Spinal cord (tissue), 10 donors: ENCODE measurements around the gene TNXB. TPM values are rescaled to one million over a fixed set of nuclear protein-coding genes. Genes with fewer than 3 reads are reported as not detected.

Source experiments
- DNase-seq, 6 donors: peaks; one replicate each; pipeline versions ENCODE4 v3.0.0 to v3.0.0-alpha.2; 2013 to 2015; ENCODE audit warnings: low spot score in 6 of 6, low read depth in 4 of 6
- H3K27ac ChIP-seq: one replicate; pipeline ENCODE4 v1.5.1; 2013; ENCODE audit warnings: low read depth, low read length, control low read depth
- H3K27me3 ChIP-seq: one replicate; pipeline ENCODE4 v1.6.1; 2013; ENCODE audit warnings: low read length; ENCODE audit not compliant: control insufficient read depth, insufficient read depth
- H3K36me3 ChIP-seq: one replicate; pipeline ENCODE4 v1.6.1; 2013; ENCODE audit warnings: low read length; ENCODE audit not compliant: control insufficient read depth, insufficient read depth
- H3K4me1 ChIP-seq: one replicate; pipeline ENCODE4 v1.6.1; 2013; ENCODE audit warnings: low read length; ENCODE audit not compliant: control insufficient read depth, insufficient read depth
- H3K4me3 ChIP-seq: one replicate; pipeline ENCODE4 v1.5.1; 2013; ENCODE audit warnings: low read depth, low read length, control low read depth
- H3K9me3 ChIP-seq: one replicate; pipeline ENCODE4 v1.6.1; 2013; ENCODE audit warnings: low read length; ENCODE audit not compliant: control insufficient read depth, insufficient read depth
- WGBS: methylation state at CpG from one replicate; pipeline ENCODE4 v1.1.5; 2013; ENCODE audit warnings: missing lambda C conversion rate; ENCODE audit not compliant: insufficient coverage; 5-methylcytosine and 5-hydroxymethylcytosine counted together
- polyA plus RNA-seq, 2 donors: library from polyadenylated mRNA; unstranded; fragments of 120-200 nt; gene quantifications; one replicate each; pipeline ENCODE4 v1.2.1, GENCODE V29; 2013; ENCODE audit not compliant: insufficient read length in 2 of 2
- total RNA-seq, 2 donors: library from RNA; depleted of rRNA in 1 of 2; stranded (reverse); fragments of 120-200 nt in 1 of 2; fragments of >200 nt in 1 of 2; gene quantifications; one replicate each; pipeline versions ENCODE4 v1.2.3 to v1.2.4, GENCODE V29; 2013 to 2014
- donor health status: healthy.

TNXB gene
- total and polyA plus RNA-seq, 4 donors: 26.1 to 78.4 (median 50.1) TPM

- H3K4me1 ChIP-seq: no peaks in the 10 kb centered on the region
- DNase-seq: no peak
- no peak overlapping the region for H3K27ac ChIP-seq
- no peak overlapping the region for H3K4me3 ChIP-seq
- H3K9me3 ChIP-seq: no peaks in the 10 kb centered on the region
- 87% methylated on average over 4 of the region's 5 CpGs for WGBS
- no peaks in the 10 kb centered on the region for H3K27me3 ChIP-seq
- no peaks in the 10 kb centered on the region for H3K36me3 ChIP-seq
These were observed 31.4 kb upstream of the TNXB start for GRCh38 chr6:32140420-32141046.

- Histone ChIP-seq H3K9me3 (no peaks in the 10 kb centered on the region), H3K27ac (no peak overlapping the region), H3K4me1 (no peaks in the 10 kb centered on the region), H3K4me3 (no peak overlapping the region), H3K36me3 (no peaks in the 10 kb centered on the region), H3K27me3 (no peaks in the 10 kb centered on the region)
- no peak for DNase-seq
- 38% methylated on average over 2 of the region's 5 CpGs for WGBS
These were observed 30.5 kb upstream of the TNXB start for GRCh38 chr6:32139590-32139989.

GRCh38 chr6:32137454-32137853, 28.3 kb upstream of the TNXB start:
- no peaks in the 10 kb centered on the region for H3K9me3 ChIP-seq
- no peaks in the 10 kb centered on the region for H3K36me3 ChIP-seq
- H3K4me3 ChIP-seq: no peak overlapping the region
- H3K27ac ChIP-seq: no peak overlapping the region
- H3K27me3 ChIP-seq: no peaks in the 10 kb centered on the region
- DNase-seq: no peak
- no peaks in the 10 kb centered on the region for H3K4me1 ChIP-seq

GRCh38 chr6:32133786-32134185, 24.6 kb upstream of the TNXB start:
- peaks cover 16% of the 10 kb centered on the region for H3K4me1 ChIP-seq
- H3K27me3 ChIP-seq: no peaks in the 10 kb centered on the region
- no peak overlapping the region for H3K4me3 ChIP-seq
- DNase-seq: no peak
- H3K9me3 ChIP-seq: no peaks in the 10 kb centered on the region
- H3K27ac ChIP-seq: no peak overlapping the region
- WGBS: no CpG with 5 or more reads among the region's 4 CpGs
- no peaks in the 10 kb centered on the region for H3K36me3 ChIP-seq

GRCh38 chr6:32132110-32132509, 23.0 kb upstream of the TNXB start:
- no peak for DNase-seq
- Histone ChIP-seq H3K9me3 (no peaks in the 10 kb centered on the region), H3K27me3 (no peaks in the 10 kb centered on the region), H3K36me3 (no peaks in the 10 kb centered on the region), H3K27ac (no peak overlapping the region), H3K4me3 (no peak overlapping the region), H3K4me1 (peaks cover 27% of the 10 kb centered on the region)

GRCh38 chr6:32131439-32131948, 22.4 kb upstream of the TNXB start:
- Histone ChIP-seq H3K4me3 (no peak overlapping the region), H3K36me3 (peaks cover 2% of the 10 kb centered on the region), H3K4me1 (peaks cover 31% of the 10 kb centered on the region), H3K27ac (no peak overlapping the region), H3K27me3 (no peaks in the 10 kb centered on the region), H3K9me3 (no peaks in the 10 kb centered on the region)
- DNase-seq: no peak
- 86% methylated on average over 4 of the region's 14 CpGs for WGBS

GRCh38 chr6:32129297-32130088, 20.4 kb upstream of the TNXB start:
- Histone ChIP-seq H3K36me3 (peaks cover 17% of the 10 kb centered on the region), H3K9me3 (no peaks in the 10 kb centered on the region), H3K27ac (peak overlapping the region; percentile 88), H3K27me3 (no peaks in the 10 kb centered on the region), H3K4me1 (peaks cover 31% of the 10 kb centered on the region), H3K4me3 (peak overlapping the region; percentile 78)
- WGBS: 40% methylated on average over 22 of the region's 22 CpGs
- peak in 1 of 6 donors; percentile 83 for DNase-seq

- 85% methylated on average over 13 of the region's 13 CpGs for WGBS
- Histone ChIP-seq H3K4me1 (peaks cover 31% of the 10 kb centered on the region), H3K4me3 (peak overlapping the region; percentile 99), H3K36me3 (peaks cover 23% of the 10 kb centered on the region), H3K27me3 (no peaks in the 10 kb centered on the region), H3K27ac (peak overlapping the region; percentile 99), H3K9me3 (no peaks in the 10 kb centered on the region)
- no peak for DNase-seq
These were observed 19.7 kb upstream of the TNXB start for GRCh38 chr6:32128751-32129296.

GRCh38 chr6:32127717-32128592, 18.8 kb upstream of the TNXB start, which contains the start of gene ATF6B:
ATF6B (minus strand) TSS chr6:32128246; CDS start chr6:32128207, 39 bp downstream.
- Histone ChIP-seq H3K36me3 (peaks cover 32% of the 10 kb centered on the region), H3K27me3 (no peaks in the 10 kb centered on the region), H3K4me1 (peaks cover 31% of the 10 kb centered on the region), H3K4me3 (peak within 1 kb of the TSS; percentile 99), H3K9me3 (no peaks in the 10 kb centered on the region), H3K27ac (peak within 1 kb of the TSS; percentile 99)
- under 1% methylated on average over 38 of the region's 44 CpGs for WGBS
- peak; percentile 88 to 100 (median 98) for DNase-seq
